Hematopoietic multipotent progenitor cell treated with erythropoietin and hydrocortisone succinate and interleukin-3 and kit ligand, for 17 days (in vitro differentiated cells): Measurements from ENCODE around the gene DSP.

ENCODE experiments used
- DNase-seq: peaks from one replicate; pipeline ENCODE4 v3.0.0-alpha.2; 2015; ENCODE audit warnings: low spot score

The DSP gene

DNA sequence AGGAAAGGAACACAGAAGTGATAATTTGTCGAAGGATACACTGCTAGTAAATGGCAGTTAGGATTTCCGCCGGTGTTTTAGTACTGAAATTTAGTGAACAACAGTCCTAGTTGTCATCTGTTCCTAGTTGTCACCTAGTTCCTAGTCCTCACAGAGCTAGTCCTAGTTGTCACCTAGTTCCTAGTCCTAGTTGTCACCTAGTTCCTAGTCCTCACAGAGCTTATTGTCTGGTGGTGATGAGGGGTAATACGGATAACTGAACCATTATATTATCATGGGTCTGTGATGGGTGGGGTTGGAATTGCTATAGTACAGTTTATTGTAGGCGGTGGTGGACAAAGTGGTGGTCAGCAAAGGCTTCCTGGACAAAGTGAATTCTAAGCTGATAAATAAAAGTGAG is 50.3 kb downstream of the DSP start:
- no peak for DNase-seq

DNA sequence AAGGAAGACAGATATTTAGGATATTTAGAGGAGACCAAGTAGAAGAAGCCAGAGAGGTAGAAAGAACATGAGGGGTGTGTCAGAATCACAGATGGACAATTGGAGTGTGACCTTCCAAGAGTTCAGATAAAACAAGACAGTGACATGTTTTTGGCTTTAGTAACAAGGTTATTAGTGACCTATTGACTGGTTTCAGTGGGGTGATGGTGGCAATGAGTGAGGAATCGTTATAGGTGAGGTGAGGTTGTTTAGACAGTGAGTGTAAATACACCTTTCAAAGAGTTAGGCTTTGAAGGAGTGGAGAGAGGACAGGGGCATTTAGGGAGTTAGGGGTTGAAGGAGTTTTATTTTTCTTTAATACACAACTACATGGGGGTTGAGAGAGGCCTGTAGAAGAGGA is 51.8 kb downstream of the DSP start:
- DNase-seq, result no peak

GRCh38 chr6:7594579-7595125 is 53.2 kb downstream of the DSP start:
- no peak for DNase-seq

GRCh38 chr6:7604003-7604402 is 62.5 kb downstream of the DSP start:
- DNase-seq, result no peak

DNA sequence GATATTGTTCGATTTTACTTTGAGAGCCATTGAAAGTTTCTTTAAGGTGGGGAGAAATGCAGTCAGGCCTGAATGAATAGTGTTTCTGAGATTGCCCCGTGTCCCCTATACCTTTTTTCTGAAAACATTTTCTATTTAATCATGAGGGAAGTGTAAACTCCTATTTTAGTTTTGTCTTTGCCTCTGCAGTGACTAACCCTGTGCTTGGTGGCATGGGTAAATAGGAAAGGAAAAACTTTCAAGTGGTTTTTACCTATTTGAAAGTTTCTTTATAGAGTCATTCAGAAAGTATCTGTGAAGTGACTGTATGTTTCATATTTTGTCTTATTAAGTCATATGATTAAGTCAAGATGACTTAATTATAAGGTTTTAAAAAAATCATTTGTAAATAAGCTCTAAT is 63.0 kb downstream of the DSP start:
- DNase-seq, result no peak

- DNase-seq, result peak; percentile 70
Observed at GRCh38 chr6:7615611-7616383, 74.3 kb downstream of the DSP start.

GRCh38 chr6:7617801-7618764 is 76.6 kb downstream of the DSP start:
- no peak for DNase-seq

GRCh38 chr6:7621761-7622160 is 80.3 kb downstream of the DSP start:
- DNase-seq, result no peak

DNA sequence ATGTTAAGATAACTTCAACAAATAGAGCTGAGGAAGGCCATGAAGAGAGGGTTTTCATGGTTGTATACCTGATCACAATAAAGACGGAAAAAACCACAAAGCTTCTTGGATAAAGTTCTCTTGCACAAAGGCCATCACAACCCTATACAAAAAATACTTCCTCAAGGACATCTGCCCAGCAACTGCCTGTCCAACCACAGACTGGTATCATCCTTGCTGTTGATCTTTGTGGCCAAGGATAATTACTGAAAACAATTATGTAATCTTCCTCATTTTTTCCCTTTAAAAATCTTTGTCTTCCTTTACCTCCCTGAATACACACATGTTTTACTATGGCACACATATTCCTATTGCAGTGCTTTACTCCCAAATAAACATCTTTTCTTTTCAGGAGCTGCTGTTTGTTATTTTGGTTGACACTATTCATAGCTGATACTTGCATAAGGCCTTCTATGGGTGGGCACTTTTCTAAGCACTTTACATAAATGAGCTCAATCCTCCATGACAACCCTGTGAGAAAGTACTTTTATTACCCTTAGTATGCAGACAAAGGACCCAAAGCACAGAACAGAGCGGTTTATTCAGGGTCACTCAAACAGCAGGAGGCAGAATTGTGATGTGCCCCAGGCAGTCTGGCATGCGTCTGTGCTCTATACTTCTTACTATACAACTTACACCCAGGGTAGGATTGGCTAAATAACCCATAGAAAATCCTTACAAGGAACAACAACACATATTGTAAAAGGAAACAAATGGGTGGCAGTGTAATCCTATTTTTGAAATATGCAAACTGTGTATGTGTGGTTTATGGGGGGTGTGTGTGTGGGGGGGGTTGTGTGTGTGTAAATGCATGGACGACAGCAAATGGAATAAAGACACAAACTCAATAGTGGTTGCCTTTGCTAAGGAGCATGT is 83.6 kb downstream of the DSP start:
- DNase-seq, result no peak

DNA sequence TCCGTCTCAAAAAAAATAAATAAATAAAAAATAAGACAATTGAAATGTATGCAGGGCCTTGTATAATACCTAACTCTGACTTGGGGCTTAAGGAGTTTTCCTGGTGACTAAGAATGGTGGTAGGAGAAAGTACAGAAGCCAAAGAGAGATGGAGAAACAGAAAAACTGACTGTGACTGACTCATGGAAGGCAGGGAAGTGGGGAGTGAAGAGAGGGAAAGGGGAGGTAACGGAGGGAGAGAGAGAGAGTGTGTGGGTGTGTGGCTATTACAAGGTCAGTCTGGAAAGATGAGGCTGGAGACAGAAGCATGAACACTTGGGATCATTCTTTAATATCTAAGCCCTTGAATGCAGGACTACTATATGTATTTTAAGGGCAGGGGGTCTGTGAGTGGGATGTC is 87.0 kb downstream of the DSP start:
- no peak for DNase-seq

DNA sequence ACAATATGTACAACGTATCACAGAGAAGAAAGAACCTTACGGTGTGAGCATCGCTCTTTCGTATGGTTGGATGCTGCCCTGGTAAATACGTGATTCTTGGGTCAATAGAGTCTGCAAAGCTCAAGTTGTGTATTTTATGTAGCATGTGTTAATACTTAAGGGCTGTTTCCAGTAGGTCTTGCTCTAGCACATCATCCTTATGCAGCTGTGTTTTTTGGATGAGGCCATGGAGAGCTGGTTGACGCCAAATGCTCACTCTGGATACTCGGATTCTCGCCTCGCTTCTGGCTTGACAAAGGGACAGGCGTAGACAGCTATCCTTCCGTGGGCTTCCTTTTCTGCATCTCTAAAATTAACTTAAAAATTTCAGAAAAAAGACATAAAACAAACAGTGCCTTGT is 87.4 kb downstream of the DSP start:
- no peak for DNase-seq

- DNase-seq, result no peak
Observed at GRCh38 chr6:7629321-7629720, 87.8 kb downstream of the DSP start.

GRCh38 chr6:7630792-7631191 is 89.3 kb downstream of the DSP start:
- no peak for DNase-seq

GRCh38 chr6:7631466-7631865 is 90.0 kb downstream of the DSP start:
- no peak for DNase-seq

- DNase-seq, result no peak
Observed at GRCh38 chr6:7632501-7633290, 91.2 kb downstream of the DSP start.

- DNase-seq, result no peak
Observed at GRCh38 chr6:7633361-7633760, 91.9 kb downstream of the DSP start.

DNA sequence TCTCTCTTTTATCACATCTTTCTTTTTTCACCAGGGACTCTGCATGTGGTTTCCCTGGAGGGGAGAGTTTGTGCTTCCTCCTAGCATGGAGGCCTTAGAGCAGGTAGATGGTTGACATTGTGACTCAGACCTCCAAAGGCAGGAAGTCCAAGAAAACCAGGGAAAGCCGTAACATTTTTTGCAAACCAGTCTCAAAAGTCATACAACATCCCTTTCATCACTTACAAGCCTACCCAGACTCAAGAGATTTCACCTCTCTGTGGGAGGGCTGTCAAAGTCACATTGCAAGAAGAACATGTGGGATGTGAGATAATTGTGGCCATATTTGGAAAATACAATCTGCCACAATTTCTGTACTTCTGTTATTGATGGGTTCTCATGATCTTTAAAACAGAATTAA is 94.7 kb downstream of the DSP start:
- no peak for DNase-seq
